ENCODE measurements around the gene KRT24. TPM values are rescaled to one million over a fixed set of nuclear protein-coding genes. Genes with fewer than 3 reads are reported as not detected.

KRT24 gene
- total and polyA plus RNA-seq, 2 of the 4 experiments (the other 2 are of a cell fraction): not detected

- Histone ChIP-seq H4K20me1 (ENCODE audit: insufficient read depth, low read length) (no peaks in the 10 kb centered on the region), H3K4me3 (ENCODE audit: insufficient read depth, low read depth, low read length) (no peak overlapping the region), H2AFZ (replicated peaks; ENCODE audit: low read length, poor library complexity) (no peak overlapping the region), H3K9me3 (ENCODE audit: control insufficient read depth, insufficient read depth, low read length) (no peaks in the 10 kb centered on the region), H3K4ac (ENCODE audit: low read depth, low read length) (no peak overlapping the region), H3K4me1 (ENCODE audit: control insufficient read depth, insufficient read depth, low read length) (no peaks in the 10 kb centered on the region), H3K27me3 (ENCODE audit: control insufficient read depth, insufficient read depth, low read length) (peaks cover 47% of the 10 kb centered on the region), H2BK15ac (ENCODE audit: low read depth, low read length) (no peak overlapping the region), H3K9ac (ENCODE audit: low read depth, low read length) (no peak overlapping the region), H4K8ac (ENCODE audit: low read depth in 2 of 2, low read length in 2 of 2) (no peak overlapping the region), H2BK120ac (ENCODE audit: low read depth, low read length) (no peak overlapping the region), H3K4me2 (ENCODE audit: low read depth, low read length) (no peak overlapping the region), H4K5ac (ENCODE audit: low read depth, low read length) (no peak overlapping the region), H2AK5ac (ENCODE audit: low read depth, low read length) (no peak overlapping the region), H3K9me1 (ENCODE audit: insufficient read depth, low read length) (no peaks in the 10 kb centered on the region), H3K14ac (replicated peaks; ENCODE audit: low read depth, low read length) (no peak overlapping the region), H2BK5ac (ENCODE audit: low read depth, low read length, poor library complexity, severe bottlenecking) (no peak overlapping the region), H4K91ac (ENCODE audit: insufficient read depth, low read depth, low read length) (no peak overlapping the region), H2BK20ac (ENCODE audit: low read depth, low read length) (no peak overlapping the region), H3K56ac (ENCODE audit: extremely low read depth, insufficient read depth, low read length) (no peak overlapping the region), H3K79me1 (ENCODE audit: low read depth in 1 of 2, low read length in 2 of 2) (no peaks in the 10 kb centered on the region), H2AK9ac (replicated peaks; ENCODE audit: low read depth, low read length, poor library complexity) (no peak overlapping the region), H3K23ac (ENCODE audit: low read depth, low read length) (no peak overlapping the region), H3K27ac (ENCODE audit: insufficient read depth, low read length) (no peak overlapping the region), H3K18ac (ENCODE audit: low read depth, low read length) (no peak overlapping the region), H3K36me3 (ENCODE audit: control insufficient read depth, insufficient read depth, low read length) (no peaks in the 10 kb centered on the region)
- ATAC-seq (ENCODE audit: low read depth) (no peak), DNase-seq (no peak)
- no peak for TF ChIP-seq CEBPB (IDR thresholded peaks at IDR 0.05; ENCODE audit: low read depth, low read length)
- no peak for TF ChIP-seq RAD21 (IDR thresholded peaks at IDR 0.05; ENCODE audit: low read length)
- no peak for TF ChIP-seq NFE2L2 (IDR thresholded peaks at IDR 0.05; ENCODE audit: low read depth, low read length)
- TF ChIP-seq ELK1 (IDR thresholded peaks at IDR 0.05; ENCODE audit: borderline replicate concordance, low read depth, low read length): no peak
- no peak for TF ChIP-seq MXI1 (IDR thresholded peaks at IDR 0.05; ENCODE audit: borderline replicate concordance, low read depth, low read length)
- no peak for TF ChIP-seq RCOR1 (IDR thresholded peaks at IDR 0.05; ENCODE audit: insufficient replicate concordance, low read length)
- ChIA-PET CTCF (interaction anchor here (0.7 to 0.9 kb wide), 2 partner anchors 13 to 118 kb away, joined by 3 to 6 read pairs; no protein-coding TSS in a partner anchor), POLR2A (ENCODE audit: unreplicated experiment) (no interaction called here)
- dilution Hi-C loops (cut with HindIII; ENCODE audit: low sequenced_read_pairs, unreplicated experiment): no loop called here
- 17% methylated on average over 2 of the region's 8 CpGs; no CpG with 5 or more reads in 1 of the 2 experiments for WGBS, 2 experiments (ENCODE audit: extremely low coverage in 2 of 2, insufficient read length in 1 of 2)
- intact Hi-C loops (cut with micrococcal nuclease): no loop called here
- no TSS peak for BruUV-seq (replicated peaks)
- in situ Hi-C loops (cut with MboI; ENCODE audit: low sequenced_read_pairs): no loop called here
These were observed 15.4 kb upstream of the KRT24 start for GRCh38 chr17:40718930-40719329.

Measured in IMR-90 (cell line).